ENCODE data around the gene HMGN4.
"Not testable (repeated sequence)": the region's sequence is repeated elsewhere in the genome, so short reads cannot be mapped to it uniquely, and the experiment has no call there.

HMGN4 gene

DNA sequence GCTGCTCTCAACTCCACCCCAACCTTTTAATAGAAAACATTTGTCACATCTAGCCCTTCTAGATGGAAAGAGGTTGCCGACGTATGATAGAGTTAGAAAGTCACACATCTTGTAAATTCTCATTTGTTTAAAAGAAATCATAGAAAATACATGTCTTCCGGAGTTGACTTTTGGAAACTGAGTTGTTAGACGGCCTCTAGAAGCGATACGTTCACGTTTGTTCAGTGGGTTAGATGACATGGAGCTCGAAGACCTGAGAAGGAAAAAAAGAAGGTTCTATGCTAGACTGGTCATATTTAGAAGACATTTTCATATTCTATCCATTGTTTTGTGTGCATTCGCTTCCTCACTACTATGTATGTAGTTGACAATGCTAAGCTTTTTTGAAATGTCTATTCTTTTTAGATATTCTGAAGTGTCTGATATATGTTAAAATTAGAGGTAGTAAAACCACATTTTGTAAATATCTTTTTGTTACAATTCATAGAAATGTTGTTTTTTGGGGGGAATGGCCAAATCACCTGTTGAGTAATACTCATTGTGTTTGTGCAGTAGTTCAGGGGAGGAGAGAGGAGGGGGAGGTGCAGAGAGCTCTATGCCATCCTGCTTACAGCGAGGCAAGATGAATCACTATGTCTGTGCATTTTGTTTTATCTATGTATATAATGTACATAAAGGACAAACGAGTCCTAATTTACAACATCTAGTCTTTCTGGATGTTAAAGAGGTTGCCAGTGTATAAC is 15.5 kb upstream of the HMGN4 start:
- peak; percentile 28 for DNase-seq

DNA sequence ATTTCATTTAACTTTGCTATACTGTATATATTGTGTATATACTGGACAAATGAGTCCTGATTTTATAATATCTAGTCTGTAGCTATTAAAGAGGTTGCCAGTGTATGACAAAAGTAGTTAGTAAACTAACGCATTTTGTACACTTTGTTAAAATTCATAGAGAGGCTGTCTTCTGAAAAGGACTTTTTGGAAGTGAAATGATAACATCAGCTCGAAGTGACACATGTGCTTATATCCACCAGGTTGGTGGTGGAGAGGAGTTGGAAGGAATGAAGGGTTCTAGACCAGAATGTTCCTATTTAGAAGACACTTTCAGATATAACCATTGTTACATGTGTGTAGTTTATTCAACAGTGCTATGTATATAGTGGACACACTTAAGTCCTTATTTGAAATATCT is 13.9 kb upstream of the HMGN4 start:
- DNase-seq, result not testable (repeated sequence)

GRCh38 chr6:26524722-26525370 is 13.3 kb upstream of the HMGN4 start:
- no peak for DNase-seq

- no peak for DNase-seq
Measured at GRCh38 chr6:26525838-26526237, 12.3 kb upstream of the HMGN4 start.

GRCh38 chr6:26526928-26527327 is 11.2 kb upstream of the HMGN4 start:
- no peak for DNase-seq

DNA sequence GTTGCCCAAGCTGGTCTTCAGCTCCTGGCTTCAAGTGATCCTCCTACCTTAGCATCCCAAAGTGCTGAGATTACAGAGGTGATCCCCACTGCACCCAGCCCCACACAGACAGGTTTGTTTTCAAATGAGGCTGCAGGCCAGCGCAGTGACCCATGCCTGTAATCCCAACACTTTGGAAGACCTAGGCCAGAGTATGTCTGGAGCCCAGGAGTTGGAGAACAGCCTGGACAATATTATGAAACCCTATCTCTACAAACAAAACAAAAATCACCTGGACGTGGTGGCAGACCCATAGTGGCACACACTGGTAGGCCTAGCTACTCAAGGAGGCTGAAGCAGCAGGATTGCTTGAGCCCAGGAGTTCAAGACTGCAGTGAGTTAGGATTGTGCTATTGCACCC is 8.0 kb upstream of the HMGN4 start:
- no peak for DNase-seq

GRCh38 chr6:26531897-26532296 is 6.3 kb upstream of the HMGN4 start:
- no peak for DNase-seq

DNA sequence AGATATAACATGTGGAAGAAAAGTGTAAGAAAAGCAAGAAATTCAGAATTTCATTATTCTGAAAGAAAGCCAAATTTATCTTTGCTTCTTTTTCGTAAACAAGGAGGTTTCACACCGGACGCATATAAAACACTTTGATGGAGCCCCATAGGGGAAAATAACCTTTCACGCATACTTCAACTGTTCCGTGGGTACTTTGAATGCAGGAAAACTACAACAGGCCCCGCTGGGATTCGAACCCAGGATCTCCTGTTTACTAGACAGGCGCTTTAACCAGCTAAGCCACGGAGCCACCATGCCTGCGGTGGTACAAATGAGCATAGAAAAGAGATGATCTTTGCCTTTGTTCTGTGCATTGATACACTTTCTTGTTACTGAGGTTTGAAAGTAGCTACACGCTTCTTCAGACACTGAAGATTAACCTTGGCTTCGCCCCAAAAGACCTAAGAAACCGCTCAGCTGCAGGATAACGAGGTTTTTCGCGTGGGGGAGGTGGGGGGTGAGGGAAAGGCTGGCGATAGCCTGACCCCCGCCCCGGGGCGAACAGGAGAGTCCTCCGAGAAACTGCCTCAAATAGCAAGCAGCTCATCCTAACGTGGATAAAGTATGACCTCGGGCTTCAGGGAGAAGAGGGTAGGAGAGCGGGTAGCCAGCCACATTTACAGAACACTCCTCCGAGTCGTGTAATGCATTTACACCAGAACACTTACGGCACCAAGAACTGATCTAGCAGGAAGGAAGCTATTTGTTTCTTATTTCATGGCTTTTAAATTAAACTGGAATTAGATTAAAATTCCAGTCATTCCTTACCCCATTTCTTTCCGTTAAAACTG is 5.3 kb upstream of the HMGN4 start:
- peak; percentile 92 for DNase-seq

DNA sequence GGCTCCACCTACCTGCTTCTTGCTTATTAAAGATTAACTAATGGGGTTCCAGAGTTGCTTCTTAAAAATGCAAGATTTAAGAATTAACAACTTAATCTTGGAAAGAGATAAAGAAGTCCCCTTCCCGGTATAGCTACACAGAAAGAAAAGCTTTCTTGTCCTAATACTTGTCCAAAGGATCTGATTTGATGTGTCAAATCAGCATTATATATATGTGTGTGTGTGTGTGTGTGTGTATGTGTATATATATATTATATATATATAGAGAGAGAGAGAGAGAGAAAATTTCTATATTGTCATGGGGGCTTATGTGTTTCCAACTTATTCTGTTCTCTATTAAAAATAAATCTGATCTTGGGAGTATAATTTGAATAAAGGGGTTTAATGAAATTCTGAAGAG is 4.6 kb upstream of the HMGN4 start:
- DNase-seq, result no peak

GRCh38 chr6:26534681-26535465 is 3.3 kb upstream of the HMGN4 start:
- no peak for DNase-seq

GRCh38 chr6:26536571-26537159 is 1.5 kb upstream of the HMGN4 start:
- peak; percentile 85 for DNase-seq

DNA sequence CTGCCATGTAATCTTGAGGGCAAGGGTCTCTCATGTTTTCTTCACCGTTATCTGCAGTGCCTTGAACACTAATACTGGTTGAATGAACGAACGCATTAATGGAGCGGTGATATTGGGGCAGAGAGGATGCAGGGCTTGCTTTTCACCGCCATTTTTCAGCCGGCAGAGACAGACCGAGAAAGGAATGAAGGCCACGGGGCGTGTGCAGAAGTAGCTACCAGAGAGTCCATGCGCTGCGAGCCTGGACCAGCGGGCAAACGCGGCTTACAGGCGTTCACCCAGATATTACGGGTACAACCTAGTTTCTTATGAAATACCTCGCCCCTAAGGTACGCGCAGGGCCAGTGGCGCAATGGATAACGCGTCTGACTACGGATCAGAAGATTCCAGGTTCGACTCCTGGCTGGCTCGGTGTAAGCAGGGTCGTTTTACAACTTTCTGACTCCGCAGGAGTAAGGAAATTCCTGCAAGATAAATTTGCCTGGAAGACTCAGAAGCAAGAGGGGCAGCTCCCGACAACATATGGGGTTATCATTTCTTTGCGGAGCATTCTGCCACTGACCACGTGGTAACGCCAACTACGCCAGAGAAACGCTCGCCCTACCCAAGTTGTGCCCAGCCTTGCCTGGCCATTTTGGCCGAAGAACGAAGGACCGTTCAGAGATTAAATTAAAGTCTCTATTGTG is 863 bp upstream of the HMGN4 start:
- peak; percentile 97 for DNase-seq

DNA sequence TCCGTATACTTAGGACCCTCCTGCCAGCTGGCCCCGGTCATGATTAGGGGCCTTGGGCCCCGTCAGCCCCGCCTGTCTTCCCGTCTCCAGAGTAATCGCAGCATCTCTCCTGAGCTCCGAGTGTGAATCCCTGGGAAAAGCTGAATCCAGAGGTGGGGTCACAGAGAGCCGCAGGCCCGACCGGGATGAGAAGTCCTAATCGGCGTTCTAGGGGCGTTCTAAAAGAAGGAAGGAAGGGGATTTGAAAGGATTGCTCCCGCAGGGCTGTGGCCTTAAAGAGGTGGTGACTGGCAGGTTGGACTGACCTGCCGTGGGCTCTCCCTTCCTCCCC is 371 bp downstream of the HMGN4 start:
- DNase-seq, result no peak

GRCh38 chr6:26539071-26539615 is 977 bp downstream of the HMGN4 start:
- no peak for DNase-seq

- DNase-seq, result no peak
Measured at GRCh38 chr6:26541579-26541978, 3.4 kb downstream of the HMGN4 start.

DNA sequence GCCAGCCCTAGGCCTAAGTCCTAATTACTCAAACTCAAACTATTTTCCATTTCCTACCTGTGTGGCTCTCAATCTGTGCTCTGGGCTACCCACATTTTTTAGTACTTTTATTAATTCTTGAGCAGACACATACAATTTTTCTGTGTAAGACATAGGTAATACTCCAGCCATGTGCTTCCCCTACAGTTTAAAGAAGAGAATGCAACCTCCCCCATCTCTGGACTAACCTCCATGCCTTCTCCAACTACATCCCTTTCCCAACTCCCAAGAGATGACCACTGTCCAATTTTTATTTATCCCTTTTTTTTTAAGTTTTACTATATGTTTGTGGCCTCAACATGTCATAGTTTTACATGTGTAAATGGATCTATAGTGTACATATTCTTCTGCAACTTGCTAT is 5.8 kb downstream of the HMGN4 start:
- no peak for DNase-seq

- no peak for DNase-seq
Measured at GRCh38 chr6:26544473-26544872, 6.3 kb downstream of the HMGN4 start.

- DNase-seq, result no peak
Measured at GRCh38 chr6:26545627-26546026, 7.5 kb downstream of the HMGN4 start.

DNA sequence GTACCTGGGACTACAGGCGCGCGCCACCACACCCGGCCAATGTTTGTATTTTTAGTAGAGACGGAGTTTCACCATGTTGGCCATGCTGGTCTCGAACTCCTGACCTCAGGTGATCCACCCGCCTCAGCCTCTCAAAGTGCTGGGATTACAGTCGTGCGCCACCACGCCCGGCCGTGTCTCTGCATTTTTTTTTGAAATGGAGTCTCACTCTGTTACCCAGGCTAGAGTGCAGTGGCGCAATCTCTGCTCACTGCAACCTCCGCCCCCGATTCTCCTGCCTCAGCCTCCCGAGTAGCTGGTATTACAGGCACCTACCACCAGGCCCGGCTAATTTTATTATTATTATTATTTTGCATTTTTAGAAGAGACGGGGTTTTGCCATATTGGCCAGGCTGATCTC is 9.2 kb downstream of the HMGN4 start:
- DNase-seq, result not testable (repeated sequence)

GRCh38 chr6:26550250-26550993 is 12.3 kb downstream of the HMGN4 start:
- DNase-seq, result peak; percentile 59

- DNase-seq, result no peak
Measured at GRCh38 chr6:26552205-26552604, 14.0 kb downstream of the HMGN4 start.

Measured in fibroblast of skin of right quadriceps (primary cell).